ENCODE measurements around the gene DDX25.

DNA sequence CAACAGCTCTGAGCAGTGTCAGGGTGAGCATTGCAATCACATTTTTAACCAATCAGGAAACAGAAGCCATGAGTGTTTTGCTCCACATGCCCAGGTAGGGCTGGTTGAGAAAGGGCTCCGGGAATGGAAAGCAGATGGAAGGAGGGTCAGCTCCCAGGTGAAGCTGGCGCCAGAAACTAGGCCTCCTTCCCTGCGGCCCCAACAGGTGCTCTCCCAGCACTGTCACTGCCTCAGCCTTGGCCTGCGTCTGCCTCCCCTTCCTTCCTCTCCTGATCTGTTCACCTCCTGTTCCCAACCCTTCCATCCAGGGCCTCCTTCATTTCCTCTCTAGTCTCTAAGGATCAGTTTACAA lies 36.9 kb downstream of the DDX25 start:
- no peak for TF ChIP-seq CTCF (conservative IDR thresholded peaks at IDR 0.05)
- no peak for TF ChIP-seq EZH2 (IDR thresholded peaks at IDR 0.05; ENCODE audit: low read depth)

Measured in PC-9 (cell line).